ENCODE data around the gene PRPF19. TPM values are rescaled to one million over a fixed set of nuclear protein-coding genes. Genes with fewer than 3 reads are reported as not detected.

Gene PRPF19
- total RNA-seq, 1 donor = 39.8 TPM

- H3K27me3 ChIP-seq (ENCODE audit: insufficient read depth, low read length) = no peaks in the 10 kb centered on the region
- peaks cover 10% of the 10 kb centered on the region for H4K20me1 ChIP-seq (ENCODE audit: insufficient read depth, low read length)
- H2AFZ ChIP-seq (ENCODE audit: low read length) = no peak overlapping the region
- H3K9me3 ChIP-seq (ENCODE audit: low read depth, low read length) = no peaks in the 10 kb centered on the region
- peaks cover 3% of the 10 kb centered on the region for H3K36me3 ChIP-seq (ENCODE audit: insufficient read depth, low read length)
- peaks cover 37% of the 10 kb centered on the region for H3K4me1 ChIP-seq (ENCODE audit: insufficient read depth, low read length)
- peaks cover 41% of the 10 kb centered on the region for H3K79me2 ChIP-seq (ENCODE audit: insufficient read depth, low read length)
- H3K4me2 ChIP-seq (ENCODE audit: insufficient read depth, low read length) = no peak overlapping the region
- peak; percentile 55 for DNase-seq (ENCODE audit: insufficient read length, low spot score, missing footprints)
- TF ChIP-seq CTCF (IDR thresholded peaks at IDR 0.05; ENCODE audit: extremely low read depth, low read depth, low read length) = no peak
- H3K4me3 ChIP-seq (ENCODE audit: insufficient read depth, low read length) = no peak overlapping the region
- no peak overlapping the region for H3K27ac ChIP-seq (ENCODE audit: low read depth, low read length)
These were observed 61.0 kb downstream of the PRPF19 start for GRCh38 chr11:60845338-60845737.

GRCh38 chr11:60844870-60845221, 61.5 kb downstream of the PRPF19 start:
- peaks cover 41% of the 10 kb centered on the region for H3K79me2 ChIP-seq (ENCODE audit: insufficient read depth, low read length)
- peaks cover 40% of the 10 kb centered on the region for H3K4me1 ChIP-seq (ENCODE audit: insufficient read depth, low read length)
- peak overlapping the region; percentile 93 for H3K4me2 ChIP-seq (ENCODE audit: insufficient read depth, low read length)
- no peak for TF ChIP-seq CTCF (IDR thresholded peaks at IDR 0.05; ENCODE audit: extremely low read depth, low read depth, low read length)
- H2AFZ ChIP-seq (ENCODE audit: low read length) = no peak overlapping the region
- H3K9me3 ChIP-seq (ENCODE audit: low read depth, low read length) = no peaks in the 10 kb centered on the region
- peak; percentile 80 for DNase-seq (ENCODE audit: insufficient read length, low spot score, missing footprints)
- no peak overlapping the region for H3K27ac ChIP-seq (ENCODE audit: low read depth, low read length)
- H3K4me3 ChIP-seq (ENCODE audit: insufficient read depth, low read length) = no peak overlapping the region
- no peaks in the 10 kb centered on the region for H3K27me3 ChIP-seq (ENCODE audit: insufficient read depth, low read length)
- H3K36me3 ChIP-seq (ENCODE audit: insufficient read depth, low read length) = peaks cover 3% of the 10 kb centered on the region
- peaks cover 11% of the 10 kb centered on the region for H4K20me1 ChIP-seq (ENCODE audit: insufficient read depth, low read length)

- peak overlapping the region; percentile 85 for H3K4me3 ChIP-seq (ENCODE audit: insufficient read depth, low read length)
- DNase-seq (ENCODE audit: insufficient read length, low spot score, missing footprints) = peak; percentile 96
- peaks cover 40% of the 10 kb centered on the region for H3K4me1 ChIP-seq (ENCODE audit: insufficient read depth, low read length)
- peaks cover 3% of the 10 kb centered on the region for H3K36me3 ChIP-seq (ENCODE audit: insufficient read depth, low read length)
- H3K27me3 ChIP-seq (ENCODE audit: insufficient read depth, low read length) = no peaks in the 10 kb centered on the region
- H3K9me3 ChIP-seq (ENCODE audit: low read depth, low read length) = no peaks in the 10 kb centered on the region
- peaks cover 41% of the 10 kb centered on the region for H3K79me2 ChIP-seq (ENCODE audit: insufficient read depth, low read length)
- no peak for TF ChIP-seq CTCF (IDR thresholded peaks at IDR 0.05; ENCODE audit: extremely low read depth, low read depth, low read length)
- H2AFZ ChIP-seq (ENCODE audit: low read length) = no peak overlapping the region
- peaks cover 11% of the 10 kb centered on the region for H4K20me1 ChIP-seq (ENCODE audit: insufficient read depth, low read length)
- peak overlapping the region; percentile 93 for H3K4me2 ChIP-seq (ENCODE audit: insufficient read depth, low read length)
- H3K27ac ChIP-seq (ENCODE audit: low read depth, low read length) = peak overlapping the region; percentile 48
These were observed 62.1 kb downstream of the PRPF19 start for GRCh38 chr11:60844045-60844869.

All from osteoblast (primary cell).